Breast epithelium (tissue), 4 donors: ENCODE results near the gene GPR39. TPM values are rescaled to one million over a fixed set of nuclear protein-coding genes. Genes with fewer than 3 reads are reported as not detected.

Experiments
- DNase-seq, 2 donors: peaks; one replicate each; pipeline ENCODE4 v3.0.0-alpha.2; 2019; ENCODE audit warnings: low spot score in 2 of 2
- H3K27ac ChIP-seq, 2 donors: fragments of 200-600 bp; sonication (generic) in 1 of 2; one replicate each; pipeline ENCODE4 v1.5.1; 2016 to 2019; ENCODE audit warnings: mild to moderate bottlenecking in 1 of 2
- H3K27me3 ChIP-seq, 2 donors: fragments of 200-600 bp; sonication (generic) in 1 of 2; one replicate each; pipeline versions ENCODE4 v1.5.1 to v1.6.0; 2017 to 2019; ENCODE audit warnings: control low read depth in 1 of 2, mild to moderate bottlenecking in 1 of 2
- H3K36me3 ChIP-seq: fragments of 200-600 bp; one replicate; pipeline ENCODE4 v1.5.1; 2019
- H3K4me1 ChIP-seq, 2 donors: fragments of 200-600 bp; sonication (generic); one replicate each; pipeline ENCODE4 v1.5.1; 2016 to 2019; ENCODE audit warnings: control low read depth in 1 of 2
- H3K4me3 ChIP-seq, 3 donors: fragments of 200-600 bp; sonication (generic); 1 replicate in 2 of 3; 2 replicates in 1 of 3; pipeline ENCODE4 v1.5.1; 2016 to 2019; ENCODE audit warnings: mild to moderate bottlenecking in 3 of 3, moderate library complexity in 2 of 3
- H3K9me3 ChIP-seq, 2 donors: fragments of 200-600 bp; sonication (generic) in 1 of 2; one replicate each; pipeline ENCODE4 v1.5.1; 2016 to 2019; ENCODE audit warnings: control low read depth in 1 of 2
- CTCF ChIP-seq, 3 donors: fragments of 450-650 bp; IDR thresholded peaks; one replicate each; pipeline ENCODE4 v1.5.1; 2016 to 2017; ENCODE audit warnings: antibody characterized with exemption in 3 of 3, mild to moderate bottlenecking in 3 of 3, moderate library complexity in 3 of 3
- POLR2A ChIP-seq: fragments of 450-650 bp; IDR thresholded peaks from one replicate; pipeline ENCODE4 v1.6.1; 2016; ENCODE audit warnings: antibody characterized with exemption, mild to moderate bottlenecking, moderate library complexity
- POLR2AphosphoS5 ChIP-seq, 3 donors: sonication (generic); formaldehyde crosslinking; IDR thresholded peaks; one replicate each; pipeline ENCODE4 v1.6.1; 2017; ENCODE audit warnings: antibody characterized with exemption in 3 of 3
- intact Hi-C: fragments of 100-400 bp; cut with DNase I; formaldehyde crosslinking; loops from one replicate; pipeline ENCODE4 v1.15.1; 2023; ENCODE audit warnings: low total_unique reads
- total RNA-seq, 3 donors: library from RNA; depleted of rRNA; stranded (reverse); fragments of >200 nt; gene quantifications; one replicate each; pipeline ENCODE4 v1.1.0, GENCODE V29; 2016

Gene GPR39
- total RNA-seq, 3 donors from 2014 or later = 0.16 to 10.4 (median 8.2) TPM

GRCh38 chr2:132477962-132478361 lies 61.4 kb downstream of the GPR39 start:
- no peak overlapping the region for H3K4me3 ChIP-seq
- DNase-seq = no peak
- H3K27me3 ChIP-seq = no peaks in the 10 kb centered on the region
- TF ChIP-seq POLR2A (no peak), POLR2AphosphoS5 (IDR thresholded peaks at IDR 0.05) (no peak), CTCF (IDR thresholded peaks at IDR 0.05) (no peak)
- no peak overlapping the region for H3K27ac ChIP-seq
- H3K36me3 ChIP-seq = no peaks in the 10 kb centered on the region
- intact Hi-C loops = no loop called here
- H3K9me3 ChIP-seq = no peaks in the 10 kb centered on the region
- H3K4me1 ChIP-seq = no peaks in the 10 kb centered on the region

GRCh38 chr2:132478461-132479105 lies 62.0 kb downstream of the GPR39 start:
- intact Hi-C loops = no loop called here

GRCh38 chr2:132479155-132479554 lies 62.5 kb downstream of the GPR39 start:
- DNase-seq = no peak
- H3K4me3 ChIP-seq = no peak overlapping the region
- no peaks in the 10 kb centered on the region for H3K27me3 ChIP-seq
- no peaks in the 10 kb centered on the region for H3K36me3 ChIP-seq
- intact Hi-C loops = no loop called here
- TF ChIP-seq POLR2A (no peak), CTCF (IDR thresholded peaks at IDR 0.05) (no peak), POLR2AphosphoS5 (IDR thresholded peaks at IDR 0.05) (no peak)
- H3K9me3 ChIP-seq = no peaks in the 10 kb centered on the region
- no peaks in the 10 kb centered on the region for H3K4me1 ChIP-seq
- H3K27ac ChIP-seq = no peak overlapping the region

More at GRCh38 chr2:132478461-132479105, 62.0 kb downstream of the GPR39 start:
- Histone ChIP-seq H3K27ac (no peak overlapping the region), H3K9me3 (no peaks in the 10 kb centered on the region), H3K4me1 (no peaks in the 10 kb centered on the region), H3K36me3 (no peaks in the 10 kb centered on the region), H3K4me3 (no peak overlapping the region), H3K27me3 (no peaks in the 10 kb centered on the region)
- TF ChIP-seq CTCF (IDR thresholded peaks at IDR 0.05) (no peak), POLR2A (no peak), POLR2AphosphoS5 (IDR thresholded peaks at IDR 0.05) (no peak)
- no peak for DNase-seq

GRCh38 chr2:132482821-132483220 lies 66.2 kb downstream of the GPR39 start:
- Histone ChIP-seq H3K9me3 (no peaks in the 10 kb centered on the region), H3K4me3 (no peak overlapping the region), H3K36me3 (no peaks in the 10 kb centered on the region), H3K27ac (no peak overlapping the region), H3K27me3 (no peaks in the 10 kb centered on the region), H3K4me1 (no peaks in the 10 kb centered on the region)
- intact Hi-C loops = no loop called here
- TF ChIP-seq CTCF (IDR thresholded peaks at IDR 0.05) = no peak
- TF ChIP-seq POLR2A = no peak
- TF ChIP-seq POLR2AphosphoS5 (IDR thresholded peaks at IDR 0.05) = no peak
- no peak for DNase-seq

GRCh38 chr2:132484144-132484543 lies 67.5 kb downstream of the GPR39 start:
- H3K9me3 ChIP-seq = no peaks in the 10 kb centered on the region
- intact Hi-C loops = no loop called here
- no peaks in the 10 kb centered on the region for H3K4me1 ChIP-seq
- no peak for TF ChIP-seq POLR2A
- no peak for TF ChIP-seq POLR2AphosphoS5 (IDR thresholded peaks at IDR 0.05)
- TF ChIP-seq CTCF (IDR thresholded peaks at IDR 0.05) = no peak
- H3K36me3 ChIP-seq = no peaks in the 10 kb centered on the region
- DNase-seq = no peak
- no peak overlapping the region for H3K27ac ChIP-seq
- no peaks in the 10 kb centered on the region for H3K27me3 ChIP-seq
- no peak overlapping the region for H3K4me3 ChIP-seq
